ENCODE data around the gene WDR18. TPM values are rescaled to one million over a fixed set of nuclear protein-coding genes. Genes with fewer than 3 reads are reported as not detected.
"Not testable (repeated sequence)": the region's sequence is repeated elsewhere in the genome, so short reads cannot be mapped to it uniquely, and the experiment has no call there.

WDR18 gene
- total and polyA plus RNA-seq, 7 donors, result 14.3 to 65.8 (median 30.7) TPM

DNA sequence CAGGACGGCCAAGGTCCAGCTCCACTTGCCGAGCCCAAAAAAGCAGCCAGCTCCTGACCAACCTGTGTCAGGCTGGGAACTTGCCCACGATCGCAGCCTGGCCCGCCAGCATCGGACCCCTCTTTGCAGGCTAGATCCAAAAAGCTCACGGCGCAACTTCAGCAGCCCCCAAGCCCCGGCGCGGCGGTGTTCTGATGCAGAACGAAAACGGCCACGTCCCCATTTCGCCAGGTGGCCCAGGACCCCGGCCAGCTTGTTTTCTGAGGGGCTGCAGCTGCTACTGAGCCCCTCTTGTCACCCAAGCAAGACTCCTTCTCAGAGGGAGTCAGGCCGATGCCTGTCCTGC, 35.4 kb downstream of the WDR18 start:
- TF ChIP-seq EP300 (IDR thresholded peaks at IDR 0.05) (no peak), POLR2A (IDR thresholded peaks at IDR 0.05) (no peak), POLR2AphosphoS5 (IDR thresholded peaks at IDR 0.05) (no peak)
- TF ChIP-seq, protein P1, sequence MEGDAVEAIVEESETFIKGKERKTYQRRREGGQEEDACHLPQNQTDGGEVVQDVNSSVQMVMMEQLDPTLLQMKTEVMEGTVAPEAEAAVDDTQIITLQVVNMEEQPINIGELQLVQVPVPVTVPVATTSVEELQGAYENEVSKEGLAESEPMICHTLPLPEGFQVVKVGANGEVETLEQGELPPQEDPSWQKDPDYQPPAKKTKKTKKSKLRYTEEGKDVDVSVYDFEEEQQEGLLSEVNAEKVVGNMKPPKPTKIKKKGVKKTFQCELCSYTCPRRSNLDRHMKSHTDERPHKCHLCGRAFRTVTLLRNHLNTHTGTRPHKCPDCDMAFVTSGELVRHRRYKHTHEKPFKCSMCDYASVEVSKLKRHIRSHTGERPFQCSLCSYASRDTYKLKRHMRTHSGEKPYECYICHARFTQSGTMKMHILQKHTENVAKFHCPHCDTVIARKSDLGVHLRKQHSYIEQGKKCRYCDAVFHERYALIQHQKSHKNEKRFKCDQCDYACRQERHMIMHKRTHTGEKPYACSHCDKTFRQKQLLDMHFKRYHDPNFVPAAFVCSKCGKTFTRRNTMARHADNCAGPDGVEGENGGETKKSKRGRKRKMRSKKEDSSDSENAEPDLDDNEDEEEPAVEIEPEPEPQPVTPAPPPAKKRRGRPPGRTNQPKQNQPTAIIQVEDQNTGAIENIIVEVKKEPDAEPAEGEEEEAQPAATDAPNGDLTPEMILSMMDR (IDR thresholded peaks at IDR 0.05), result no peak
- no peaks in the 10 kb centered on the region for H3K27me3 ChIP-seq
- H3K9me3 ChIP-seq, result no peaks in the 10 kb centered on the region
- peak overlapping the region; percentile 66 to 97 (median 84) for H3K4me3 ChIP-seq
- peak overlapping the region in 3 of 4 donors; percentile 92 to 96 (median 95) for H3K27ac ChIP-seq
- DNase-seq, result no peak
- intact Hi-C loops (cut with DNase I), result no loop called here
- H3K4me1 ChIP-seq, result peaks cover 0 to 79% (median 67%) of the 10 kb centered on the region in 4 donors
- WGBS, 2 donors, result 58 to 66% methylated on average over 18 of the region's 18 CpGs
- peaks cover 0 to under 1% (median 0%) of the 10 kb centered on the region in 4 donors for H3K36me3 ChIP-seq

DNA sequence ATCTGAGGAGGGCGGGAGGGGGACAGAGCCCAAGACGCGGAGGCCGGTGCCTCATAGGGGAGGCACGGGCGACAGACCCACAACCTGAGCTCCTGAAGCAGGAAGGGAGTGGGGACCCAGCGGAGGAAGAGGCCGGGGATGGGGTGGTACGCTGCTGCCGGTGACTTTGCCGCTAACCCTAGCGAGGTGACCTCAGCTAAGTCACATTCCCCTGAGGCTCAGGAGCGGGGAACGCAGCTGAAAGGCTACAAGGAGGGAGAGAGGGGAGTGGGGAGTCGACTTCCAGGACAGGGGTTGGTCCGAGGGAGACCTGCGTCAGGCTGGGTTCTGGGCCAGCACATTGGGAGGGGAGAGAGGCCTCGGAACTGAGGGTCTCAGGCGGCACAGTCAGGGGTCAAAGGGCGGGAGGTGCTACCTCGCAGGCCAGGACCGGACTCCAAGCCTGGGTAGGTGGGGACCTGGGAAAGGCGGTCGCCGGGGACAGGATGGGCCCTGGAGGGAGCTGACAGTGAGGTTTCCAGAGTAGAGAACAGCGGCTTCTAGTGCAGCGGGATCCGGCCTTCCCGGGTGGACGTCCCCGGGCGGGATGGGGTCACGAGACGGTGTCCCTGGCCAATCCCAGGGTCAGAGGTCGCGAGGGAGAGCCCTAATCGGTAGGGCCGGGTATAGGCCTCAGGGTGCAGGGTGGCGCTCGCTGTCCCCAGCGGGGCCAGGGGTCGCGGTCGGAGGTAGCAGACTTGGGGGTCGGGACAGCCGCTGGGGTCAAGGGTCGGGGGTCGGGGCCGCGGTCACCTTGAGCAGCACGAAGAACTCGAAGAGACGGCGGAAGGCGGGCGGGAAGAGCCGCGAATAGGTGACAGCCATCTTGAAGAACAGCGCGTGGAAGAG, 36.1 kb downstream of the WDR18 start:
- H3K9me3 ChIP-seq, result no peaks in the 10 kb centered on the region
- H3K4me1 ChIP-seq, result peaks cover 0 to 72% (median 61%) of the 10 kb centered on the region in 4 donors
- intact Hi-C loops (cut with DNase I), result loop anchor here (2.0 kb wide), 1 partner anchor 221 kb away; the partner anchor contains the start of gene ATP5F1D
- H3K4me3 ChIP-seq, result peak overlapping the region; percentile 66 to 97 (median 84)
- H3K36me3 ChIP-seq, result no peaks in the 10 kb centered on the region
- H3K27ac ChIP-seq, result peak overlapping the region; percentile 92 to 96 (median 94)
- peak; percentile 81 for DNase-seq
- 1% methylated on average over 60 of the region's 60 CpGs for WGBS, 2 donors
- TF ChIP-seq EP300 (IDR thresholded peaks at IDR 0.05) (no peak), POLR2A (IDR thresholded peaks at IDR 0.05) (no peak), POLR2AphosphoS5 (IDR thresholded peaks at IDR 0.05) (no peak)
- TF ChIP-seq, protein P1 (IDR thresholded peaks at IDR 0.05), result no peak
- H3K27me3 ChIP-seq, result no peaks in the 10 kb centered on the region

DNA sequence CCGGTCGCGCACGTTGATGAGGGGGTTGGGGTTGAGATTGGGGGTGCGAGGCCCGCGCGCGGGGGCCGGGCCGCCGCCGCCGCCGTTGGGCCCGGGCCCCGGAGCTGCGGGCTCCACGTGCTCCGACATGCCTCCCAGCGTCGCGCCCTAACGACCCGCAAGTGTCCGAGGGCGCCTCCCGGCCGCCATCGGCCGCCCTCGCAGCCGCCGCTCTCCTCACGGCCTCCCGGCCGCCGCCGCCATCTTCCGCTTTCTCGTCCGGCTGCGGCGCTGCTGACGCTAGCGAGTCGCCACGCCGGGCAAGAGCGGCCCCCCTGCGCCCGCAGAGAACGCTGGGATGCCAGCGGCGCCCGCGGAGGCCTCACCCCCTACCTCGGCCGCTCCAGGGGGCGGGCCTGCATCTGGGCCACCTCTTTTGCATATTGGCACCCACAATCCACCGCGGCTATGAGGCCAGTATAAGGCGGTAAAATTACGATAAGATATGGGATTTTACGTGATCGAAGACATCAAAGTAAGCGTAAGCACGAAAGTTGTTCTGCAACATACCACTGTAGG, 36.8 kb downstream of the WDR18 start, which contains the start of gene TMEM259:
TSS of gene TMEM259 (minus strand) at position 256 of the 558 bp plus-strand sequence. CDS start at position 129, 127 bp downstream.
- H3K27me3 ChIP-seq, result no peaks in the 10 kb centered on the region
- peak within 1 kb of the TSS; percentile 92 to 96 (median 94) for H3K27ac ChIP-seq
- peaks cover 0 to 69% (median 58%) of the 10 kb centered on the region in 4 donors for H3K4me1 ChIP-seq
- intact Hi-C loops (cut with DNase I), result loop anchor here (2.0 kb wide), 1 partner anchor 220 kb away; the partner anchor contains the start of gene ATP5F1D
- peak; percentile 99 for DNase-seq
- H3K36me3 ChIP-seq, result no peaks in the 10 kb centered on the region
- peak within 1 kb of the TSS; percentile 66 to 97 (median 84) for H3K4me3 ChIP-seq
- WGBS, 2 donors, result 0% methylated on average over 68 of the region's 68 CpGs
- TF ChIP-seq, protein P1 (IDR thresholded peaks at IDR 0.05), result no peak
- no peak for TF ChIP-seq POLR2A (IDR thresholded peaks at IDR 0.05)
- TF ChIP-seq EP300 (IDR thresholded peaks at IDR 0.05), result peak in 1 of 4 donors; percentile 71
- peak; percentile 48 to 84 (median 68) for TF ChIP-seq POLR2AphosphoS5 (IDR thresholded peaks at IDR 0.05)
- no peaks in the 10 kb centered on the region for H3K9me3 ChIP-seq

DNA sequence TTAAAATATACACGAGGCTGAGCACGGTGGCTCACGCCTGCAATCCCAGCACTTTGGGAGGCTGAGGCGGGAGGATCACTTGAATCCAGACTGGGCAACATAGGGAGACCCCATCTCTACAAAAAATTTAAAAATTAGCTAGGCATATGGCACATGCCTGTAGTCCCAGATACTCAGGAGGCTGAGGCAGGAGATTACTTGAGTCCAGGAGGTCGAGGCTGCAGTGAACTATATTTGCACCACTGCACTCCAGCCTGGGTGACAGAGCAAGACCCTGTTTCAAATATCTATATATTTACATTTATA, 39.7 kb downstream of the WDR18 start:
- Histone ChIP-seq H3K27ac (peak overlapping the region; percentile 92 to 96 (median 94)), H3K4me1 (peaks cover 0 to 55% (median 38%) of the 10 kb centered on the region in 4 donors)
- H3K36me3 ChIP-seq; H3K9me3 ChIP-seq; H3K4me3 ChIP-seq; DNase-seq; intact Hi-C loops (cut with DNase I); H3K27me3 ChIP-seq: not testable (repeated sequence)
- WGBS, 2 donors, result 54 to 84% methylated on average over 5 of the region's 5 CpGs

DNA sequence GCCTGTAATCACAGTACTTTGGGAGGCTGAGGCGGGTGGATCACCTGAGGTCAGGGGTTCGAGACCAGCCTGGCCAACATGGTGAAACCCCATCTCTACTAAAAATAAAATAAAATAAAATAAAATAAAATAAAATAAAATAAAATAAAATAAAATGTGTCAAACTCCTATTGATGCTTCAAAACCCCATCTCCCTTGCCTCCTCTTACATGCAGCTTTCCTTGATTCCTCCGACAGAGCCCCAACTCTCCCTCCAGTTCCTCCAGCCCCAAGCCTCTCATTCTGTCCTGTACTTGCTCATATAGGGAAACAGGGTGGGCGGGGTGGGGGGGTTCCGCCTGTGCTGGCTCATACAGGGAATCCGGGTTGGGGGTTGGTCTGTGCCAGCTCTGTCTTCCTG, 40.9 kb downstream of the WDR18 start:
- DNase-seq, H3K4me3 ChIP-seq, H3K36me3 ChIP-seq, H3K9me3 ChIP-seq, H3K27me3 ChIP-seq: not testable (repeated sequence)
- peak overlapping the region; percentile 95 to 100 (median 98) for H3K27ac ChIP-seq
- H3K4me1 ChIP-seq, result peaks cover 0 to 55% (median 36%) of the 10 kb centered on the region in 4 donors
- intact Hi-C loops (cut with DNase I), result loop anchor here (5.0 kb wide), 1 partner anchor 72 kb away; the partner anchor contains the start of gene POLR2E
- 78 to 87% methylated on average over 6 of the region's 6 CpGs for WGBS, 2 donors
